Measurements from ENCODE around the gene HDHD5. TPM values are rescaled to one million over a fixed set of nuclear protein-coding genes. Genes with fewer than 3 reads are reported as not detected.

HDHD5 gene
- total RNA-seq, 2 experiments from 2014 or later, result 38.5 to 40.7 TPM

DNA sequence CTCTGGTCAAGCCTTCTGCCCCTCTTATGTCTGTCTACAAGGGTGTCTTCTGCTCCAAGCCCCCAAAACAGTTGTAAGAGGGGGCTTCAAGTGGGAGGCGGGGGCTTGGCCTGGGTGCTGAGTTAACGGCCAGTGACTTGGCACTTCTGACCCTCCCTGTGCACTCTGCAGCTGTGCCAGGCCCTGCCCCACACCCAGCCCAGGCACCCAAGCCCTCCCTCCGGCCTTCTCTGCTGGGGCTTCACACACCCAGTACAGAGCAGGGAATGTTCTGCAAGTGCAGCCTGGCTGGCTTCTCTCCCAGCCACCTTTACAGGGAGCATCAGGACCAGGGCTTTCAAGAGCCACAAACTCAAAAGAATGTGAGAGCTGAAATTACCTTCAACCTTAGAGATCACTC, 41.7 kb downstream of the HDHD5 start:
- Mint-ChIP-seq H3K9me3 (ENCODE audit: insufficient read depth) (no peaks in the 10 kb centered on the region), H3K4me3 (peak overlapping the region; percentile 42), H3K4me1 (ENCODE audit: low read depth) (peaks cover 56% of the 10 kb centered on the region), H3K27me3 (ENCODE audit: low read depth) (peaks cover 19% of the 10 kb centered on the region), H3K27ac (peak overlapping the region; percentile 83), H3K36me3 (ENCODE audit: low read depth) (peaks cover 2% of the 10 kb centered on the region)
- CTCF ChIA-PET, result interaction anchor here (0.7 to 5.7 kb wide), 5 partner anchors 10 to 55 kb away, joined by 3 to 24 read pairs (median 4); no protein-coding TSS in a partner anchor
- ATAC-seq (no peak), DNase-seq (no peak)
- POLR2A ChIA-PET, result interaction anchor here (1.0 kb wide), 1 partner anchor 149 kb away, joined by 3 read pairs; no protein-coding TSS in a partner anchor

DNA sequence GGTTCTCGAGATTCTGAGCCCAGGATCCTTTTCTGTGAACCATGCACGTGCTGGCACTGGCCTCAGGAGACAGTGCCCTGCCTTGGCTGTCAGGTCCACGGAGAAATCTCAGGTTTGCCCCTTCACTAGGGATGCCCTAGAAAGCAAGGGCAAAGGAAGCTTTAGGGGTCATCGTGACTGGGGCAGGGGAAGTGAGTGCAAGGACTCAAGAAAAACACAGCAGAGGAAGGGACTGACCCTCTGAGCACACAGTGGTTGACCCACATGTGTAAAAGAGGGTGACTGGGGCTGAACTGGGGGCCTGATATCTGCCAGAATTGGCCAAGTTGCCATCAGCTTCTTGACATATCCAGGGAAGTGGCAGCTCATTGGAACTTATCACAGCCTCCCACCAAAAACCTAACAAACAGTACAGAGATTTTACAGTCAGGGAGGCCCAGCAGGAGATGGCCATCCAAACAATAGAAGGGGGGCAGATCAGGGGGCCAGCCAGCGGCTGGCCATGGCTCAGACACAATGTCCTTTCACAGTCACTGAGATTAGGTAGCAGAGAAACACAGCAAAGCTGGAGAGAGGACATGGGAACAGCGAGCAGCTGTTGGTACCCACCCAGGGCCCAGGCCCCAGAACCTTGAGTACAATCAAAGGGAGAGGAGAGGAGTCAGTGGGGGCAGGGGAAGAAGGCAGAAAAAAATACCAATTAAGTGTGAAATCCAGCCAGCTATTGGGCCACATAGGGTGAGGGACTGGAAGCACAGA, 42.3 kb downstream of the HDHD5 start:
- peaks cover 56% of the 10 kb centered on the region for H3K4me1 Mint-ChIP-seq (ENCODE audit: low read depth)

DNA sequence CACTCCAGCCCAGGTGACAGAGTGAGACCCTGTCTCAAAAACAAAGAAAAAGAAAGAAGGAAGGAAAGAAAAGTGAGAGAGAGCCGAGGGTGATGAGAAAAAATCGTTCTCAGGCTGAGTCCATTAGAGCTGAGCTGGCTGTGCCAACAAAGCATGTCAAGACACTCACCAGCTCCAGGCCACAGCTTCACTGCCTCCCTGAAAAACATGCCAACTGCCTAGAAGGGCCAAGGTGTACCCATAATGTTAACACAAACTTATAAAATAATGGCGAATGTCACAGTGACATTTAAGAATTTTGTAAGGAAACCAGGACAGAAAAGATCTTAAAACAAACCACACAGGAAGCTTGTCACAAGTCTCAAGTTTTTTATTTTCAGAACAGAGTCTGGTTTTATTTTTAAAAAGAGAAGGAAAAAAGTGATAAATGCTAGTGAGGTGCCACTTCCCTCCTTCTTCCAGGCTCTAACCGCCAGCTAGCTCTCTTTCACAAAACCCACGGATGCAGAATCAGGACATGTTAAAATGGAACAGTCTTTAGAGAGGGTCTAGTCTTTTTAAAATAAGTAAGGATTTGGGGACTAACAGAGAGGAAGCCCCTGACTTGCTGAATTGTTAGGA, 43.0 kb downstream of the HDHD5 start:
- H3K4me1 Mint-ChIP-seq (ENCODE audit: low read depth), result peaks cover 54% of the 10 kb centered on the region
- ChIA-PET CTCF (interaction anchor here (0.9 to 5.7 kb wide), 8 partner anchors 9 to 386 kb away, joined by 3 to 24 read pairs (median 4); no protein-coding TSS in a partner anchor), POLR2A (interaction anchor here (0.6 to 1.2 kb wide), 4 partner anchors 9 to 616 kb away, joined by 3 to 4 read pairs (median 3); no protein-coding TSS in a partner anchor)
- H3K4me3 Mint-ChIP-seq, result peak overlapping the region; percentile 51
- peak overlapping the region; percentile 78 for H3K27ac Mint-ChIP-seq
- DNase-seq (no peak), ATAC-seq (peak; percentile 29)
- peaks cover 7% of the 10 kb centered on the region for H3K36me3 Mint-ChIP-seq (ENCODE audit: low read depth)
- peaks cover 7% of the 10 kb centered on the region for H3K27me3 Mint-ChIP-seq (ENCODE audit: low read depth)
- no peaks in the 10 kb centered on the region for H3K9me3 Mint-ChIP-seq (ENCODE audit: insufficient read depth)

More for the DNA sequence above, 42.3 kb downstream of the HDHD5 start:
- ChIA-PET POLR2A (interaction anchor here (0.8 to 1.2 kb wide), 4 partner anchors 9 to 150 kb away, joined by 3 to 4 read pairs (median 3); no protein-coding TSS in a partner anchor), CTCF (interaction anchor here (1.0 to 5.7 kb wide), 7 partner anchors 8 to 385 kb away, joined by 3 to 24 read pairs (median 5); no protein-coding TSS in a partner anchor)
- ATAC-seq, result no peak
- Mint-ChIP-seq H3K27me3 (ENCODE audit: low read depth) (peaks cover 13% of the 10 kb centered on the region), H3K27ac (peak overlapping the region; percentile 78), H3K9me3 (ENCODE audit: insufficient read depth) (no peaks in the 10 kb centered on the region), H3K36me3 (ENCODE audit: low read depth) (peaks cover 2% of the 10 kb centered on the region), H3K4me3 (peak overlapping the region; percentile 51)
- DNase-seq, result no peak

DNA sequence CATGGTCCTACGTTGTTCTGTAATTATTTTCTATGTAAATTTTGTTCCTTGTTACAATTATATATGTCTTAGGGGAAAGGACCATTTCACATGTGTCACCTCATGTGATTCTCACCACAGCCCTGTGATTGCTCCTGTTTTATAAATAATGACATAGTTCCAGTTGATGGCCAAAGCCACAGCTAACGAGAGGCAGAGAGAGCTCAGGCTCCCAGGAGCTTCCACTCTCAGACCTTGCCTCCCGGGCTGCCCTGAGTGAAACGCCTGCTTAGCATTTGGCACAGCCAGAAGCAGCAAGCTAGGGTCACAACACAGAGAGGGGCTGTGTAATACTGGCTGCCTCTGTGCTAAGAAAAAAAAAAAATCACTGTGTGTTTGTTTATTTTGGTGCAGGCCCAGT, 43.8 kb downstream of the HDHD5 start:
- H3K36me3 Mint-ChIP-seq (ENCODE audit: low read depth), result peaks cover 8% of the 10 kb centered on the region
- DNase-seq, result no peak
- H3K4me3 Mint-ChIP-seq, result no peak overlapping the region
- ChIA-PET POLR2A (interaction anchor here (1.2 to 1.4 kb wide), 2 partner anchors 9 to 16 kb away, joined by 3 to 4 read pairs; no protein-coding TSS in a partner anchor), CTCF (interaction anchor here (0.9 to 5.7 kb wide), 6 partner anchors 9 to 387 kb away, joined by 3 to 24 read pairs (median 6); no protein-coding TSS in a partner anchor)
- H3K27me3 Mint-ChIP-seq (ENCODE audit: low read depth), result peaks cover 6% of the 10 kb centered on the region
- H3K9me3 Mint-ChIP-seq (ENCODE audit: insufficient read depth), result no peaks in the 10 kb centered on the region
- no peak for ATAC-seq
- peak overlapping the region; percentile 78 for H3K27ac Mint-ChIP-seq
- peaks cover 54% of the 10 kb centered on the region for H3K4me1 Mint-ChIP-seq (ENCODE audit: low read depth)

DNA sequence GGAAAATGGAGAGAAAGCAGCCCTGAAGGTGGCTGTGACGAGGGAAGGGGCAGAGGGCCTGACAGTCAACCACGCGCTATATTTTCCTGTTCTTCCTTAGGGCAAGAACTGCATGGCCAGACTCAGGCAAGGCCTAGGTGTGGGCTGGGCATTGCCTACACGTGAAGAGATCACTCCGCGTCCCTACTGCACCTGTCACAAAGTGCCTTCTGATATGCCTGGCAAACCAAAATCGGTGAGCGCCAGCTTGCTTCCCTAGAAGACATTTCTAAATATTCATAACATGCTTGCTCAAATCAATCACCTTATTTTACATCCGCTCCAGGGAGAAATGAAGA, 44.2 kb downstream of the HDHD5 start:
- Mint-ChIP-seq H3K4me3 (no peak overlapping the region), H3K36me3 (ENCODE audit: low read depth) (peaks cover 10% of the 10 kb centered on the region), H3K27me3 (ENCODE audit: low read depth) (peaks cover 4% of the 10 kb centered on the region), H3K27ac (no peak overlapping the region), H3K9me3 (ENCODE audit: insufficient read depth) (no peaks in the 10 kb centered on the region), H3K4me1 (ENCODE audit: low read depth) (peaks cover 54% of the 10 kb centered on the region)
- ChIA-PET POLR2A (interaction anchor here (1.4 kb wide), 1 partner anchor 16 kb away, joined by 3 read pairs; no protein-coding TSS in a partner anchor), CTCF (interaction anchor here (1.3 to 5.7 kb wide), 4 partner anchors 8 to 387 kb away, joined by 3 to 24 read pairs (median 8); no protein-coding TSS in a partner anchor)
- DNase-seq (no peak), ATAC-seq (no peak)

DNA sequence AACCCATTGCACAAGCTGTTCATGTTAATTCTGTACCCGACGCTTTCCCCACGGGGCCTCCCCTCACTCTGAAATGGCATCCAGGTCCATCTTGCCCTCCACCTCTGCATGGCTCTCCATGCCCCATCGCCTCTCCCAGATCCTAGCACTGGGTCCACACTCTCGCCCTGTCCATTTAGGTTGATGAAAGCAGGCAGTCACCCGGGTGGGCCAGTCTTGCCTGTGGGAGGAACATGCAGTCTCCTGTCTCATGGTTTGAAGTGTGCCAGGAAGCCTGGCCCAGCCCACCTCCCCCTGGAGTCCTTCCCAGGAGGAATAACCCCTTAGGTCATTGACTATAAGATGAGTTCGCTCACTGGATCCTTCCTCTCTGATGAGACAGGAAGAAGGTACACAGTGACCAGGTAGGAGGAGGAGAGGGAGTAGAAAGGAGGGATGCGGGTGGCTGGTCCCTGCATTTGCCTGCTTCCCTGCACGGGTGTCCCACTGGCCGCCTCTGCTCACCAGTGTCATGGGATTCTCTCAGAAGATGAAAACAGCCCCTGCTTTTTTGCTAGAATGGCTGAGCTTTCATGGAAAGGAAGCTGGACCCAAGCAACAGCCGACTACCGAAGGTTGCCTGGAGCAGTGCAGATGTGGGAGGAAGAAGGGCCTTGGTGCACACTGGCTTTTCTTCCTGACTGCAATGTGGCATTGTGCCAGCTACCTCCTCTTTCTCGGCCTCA, 44.7 kb downstream of the HDHD5 start:
- H3K27me3 Mint-ChIP-seq (ENCODE audit: low read depth), result peaks cover 4% of the 10 kb centered on the region
- ATAC-seq (no peak), DNase-seq (no peak)
- peaks cover 14% of the 10 kb centered on the region for H3K36me3 Mint-ChIP-seq (ENCODE audit: low read depth)
- ChIA-PET CTCF (interaction anchor here (1.3 to 5.7 kb wide), 3 partner anchors 21 to 387 kb away, joined by 3 to 24 read pairs (median 8); no protein-coding TSS in a partner anchor), POLR2A (interaction anchor here (0.6 to 1.4 kb wide), 3 partner anchors 15 to 32 kb away, joined by 3 to 7 read pairs (median 3); no protein-coding TSS in a partner anchor)
- no peaks in the 10 kb centered on the region for H3K9me3 Mint-ChIP-seq (ENCODE audit: insufficient read depth)
- peaks cover 51% of the 10 kb centered on the region for H3K4me1 Mint-ChIP-seq (ENCODE audit: low read depth)
- no peak overlapping the region for H3K27ac Mint-ChIP-seq
- no peak overlapping the region for H3K4me3 Mint-ChIP-seq

DNA sequence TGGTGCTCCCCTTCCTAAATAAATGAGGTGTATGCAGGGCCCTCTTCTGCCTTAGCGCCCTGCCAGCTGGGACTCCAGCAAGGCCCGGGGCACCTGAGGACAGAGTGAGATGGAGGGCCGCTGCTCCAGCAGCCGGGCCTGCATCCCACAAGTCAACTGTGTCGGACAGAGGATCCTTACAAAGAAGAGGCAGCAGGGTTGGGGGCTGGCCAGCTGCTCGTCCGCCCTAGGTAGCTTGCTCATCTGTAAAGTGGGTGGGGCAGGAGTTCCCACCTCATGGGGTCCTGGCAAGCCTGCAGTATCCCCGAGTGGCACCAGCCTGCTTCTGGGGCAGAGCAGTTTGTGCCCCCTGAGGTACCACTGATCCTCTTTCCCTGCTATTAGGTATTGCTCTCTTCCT, 45.5 kb downstream of the HDHD5 start:
- Mint-ChIP-seq H3K4me1 (ENCODE audit: low read depth) (peaks cover 43% of the 10 kb centered on the region), H3K27ac (no peak overlapping the region), H3K36me3 (ENCODE audit: low read depth) (peaks cover 15% of the 10 kb centered on the region), H3K9me3 (ENCODE audit: insufficient read depth) (no peaks in the 10 kb centered on the region), H3K4me3 (no peak overlapping the region), H3K27me3 (ENCODE audit: low read depth) (no peaks in the 10 kb centered on the region)
- DNase-seq (no peak), ATAC-seq (no peak)
- ChIA-PET POLR2A (interaction anchor here (0.6 to 0.9 kb wide), 2 partner anchors 18 to 33 kb away, joined by 3 to 7 read pairs; no protein-coding TSS in a partner anchor), CTCF (interaction anchor here (5.7 kb wide), 1 partner anchor 58 kb away, joined by 24 read pairs; no protein-coding TSS in a partner anchor)

DNA sequence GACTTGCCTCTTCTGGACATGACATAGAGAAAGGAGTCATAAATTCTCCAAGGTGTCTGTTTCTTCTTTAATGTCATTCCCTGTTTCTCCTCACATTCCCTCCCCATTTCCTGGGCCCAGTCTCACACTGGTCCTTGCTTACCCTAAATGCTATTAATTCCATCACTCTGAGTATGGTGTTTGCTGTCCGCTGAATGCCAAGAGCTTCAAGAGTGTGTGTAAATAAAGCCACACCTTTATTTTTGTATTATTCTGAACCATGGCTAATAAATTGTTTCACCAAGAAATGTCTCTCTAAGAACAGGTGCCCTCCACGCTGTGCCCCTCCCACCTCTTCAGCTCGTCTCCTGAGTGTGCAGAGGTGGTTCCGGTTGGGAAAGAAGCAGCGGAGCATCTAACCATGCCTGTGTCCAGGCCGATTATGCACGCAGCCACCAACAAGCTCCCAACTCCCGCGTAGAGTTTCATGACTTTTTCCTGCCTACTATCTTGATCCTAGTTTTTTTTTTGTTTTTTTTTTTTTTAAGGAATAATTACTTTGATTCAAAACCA, 46.5 kb downstream of the HDHD5 start:
- ChIA-PET CTCF (no interaction called here), POLR2A (no interaction called here)
- no peaks in the 10 kb centered on the region for H3K27me3 Mint-ChIP-seq (ENCODE audit: low read depth)
- no peaks in the 10 kb centered on the region for H3K9me3 Mint-ChIP-seq (ENCODE audit: insufficient read depth)
- DNase-seq (no peak), ATAC-seq (no peak)
- H3K4me1 Mint-ChIP-seq (ENCODE audit: low read depth), result peaks cover 38% of the 10 kb centered on the region
- peaks cover 22% of the 10 kb centered on the region for H3K36me3 Mint-ChIP-seq (ENCODE audit: low read depth)
- no peak overlapping the region for H3K27ac Mint-ChIP-seq
- no peak overlapping the region for H3K4me3 Mint-ChIP-seq

DNA sequence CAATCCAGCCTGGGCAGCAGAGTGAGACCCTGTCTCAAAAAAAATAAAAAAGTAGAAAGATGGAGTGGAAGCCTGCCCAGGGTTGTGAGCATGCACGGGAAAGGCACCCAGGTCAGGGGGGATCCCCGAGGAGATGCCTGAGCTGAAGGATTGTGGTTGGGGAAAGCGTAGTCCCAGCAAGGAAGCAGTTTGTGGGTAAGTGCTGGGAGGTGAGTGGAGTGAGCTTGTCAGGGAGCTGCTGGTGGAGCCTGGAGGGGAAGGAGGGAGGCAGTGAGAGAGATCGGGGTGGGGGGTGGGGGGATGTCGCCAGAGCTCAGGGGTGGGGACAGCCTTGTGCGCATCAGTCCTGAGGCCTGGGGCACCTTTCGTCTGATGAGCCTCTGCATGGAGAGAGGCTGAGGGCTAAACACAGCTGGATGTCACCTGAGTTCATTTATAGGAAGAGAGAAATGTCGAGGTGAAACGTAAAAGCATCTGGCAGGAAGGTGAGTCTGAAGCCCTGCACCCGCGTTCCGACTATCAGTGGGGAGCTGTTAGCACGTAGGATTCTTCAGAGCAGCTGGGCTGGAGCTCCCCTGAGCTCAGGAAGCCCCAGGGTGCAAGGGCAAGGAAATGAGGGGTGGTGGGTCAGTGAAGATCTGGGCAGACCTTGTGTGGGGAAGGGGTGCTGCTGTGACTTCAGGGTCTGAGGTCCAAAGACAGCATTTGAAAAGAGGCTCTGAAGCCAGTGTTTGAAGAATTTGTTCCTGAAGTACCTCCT, 48.1 kb downstream of the HDHD5 start:
- Mint-ChIP-seq H3K4me1 (ENCODE audit: low read depth) (peaks cover 38% of the 10 kb centered on the region), H3K4me3 (no peak overlapping the region), H3K27ac (peak overlapping the region; percentile 9), H3K36me3 (ENCODE audit: low read depth) (peaks cover 36% of the 10 kb centered on the region), H3K9me3 (ENCODE audit: insufficient read depth) (no peaks in the 10 kb centered on the region), H3K27me3 (ENCODE audit: low read depth) (no peaks in the 10 kb centered on the region)
- ChIA-PET CTCF (interaction anchor here (0.6 to 1.0 kb wide), 2 partner anchors 14 to 60 kb away, joined by 3 read pairs; no protein-coding TSS in a partner anchor), POLR2A (no interaction called here)
- ATAC-seq, result no peak
- no peak for DNase-seq

DNA sequence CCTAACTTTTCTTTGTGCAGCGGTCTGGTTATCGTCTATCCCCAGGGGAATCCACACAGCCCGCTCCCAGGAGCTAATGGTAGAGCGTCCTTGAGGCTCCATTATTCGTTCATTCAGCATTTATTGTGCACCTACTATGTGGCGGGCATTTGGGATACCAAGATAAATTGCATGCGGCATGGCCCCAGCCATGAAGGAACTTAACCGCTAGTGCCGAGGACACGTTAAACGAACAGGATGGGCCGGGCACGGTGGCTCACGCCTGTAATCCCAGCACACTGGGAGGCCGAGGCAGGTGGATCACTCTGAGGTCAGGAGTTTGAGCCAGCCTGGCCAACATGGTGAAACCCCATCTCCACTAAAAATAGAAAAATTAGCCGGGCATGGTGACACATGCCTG, 49.1 kb downstream of the HDHD5 start:
- H3K36me3 Mint-ChIP-seq (ENCODE audit: low read depth), result peaks cover 44% of the 10 kb centered on the region
- ChIA-PET POLR2A (interaction anchor here (0.7 kb wide), 1 partner anchor 35 kb away, joined by 3 read pairs; no protein-coding TSS in a partner anchor), CTCF (no interaction called here)
- DNase-seq (no peak), ATAC-seq (no peak)
- no peaks in the 10 kb centered on the region for H3K27me3 Mint-ChIP-seq (ENCODE audit: low read depth)
- no peak overlapping the region for H3K4me3 Mint-ChIP-seq
- H3K9me3 Mint-ChIP-seq (ENCODE audit: insufficient read depth), result no peaks in the 10 kb centered on the region
- peaks cover 35% of the 10 kb centered on the region for H3K4me1 Mint-ChIP-seq (ENCODE audit: low read depth)
- H3K27ac Mint-ChIP-seq, result no peak overlapping the region
